GM21447 (cell line): ENCODE measurements around the gene ZNF780A.
A peak's percentile ranks its signal among the peaks of the same experiment; 100 is the strongest.
"Not testable (repeated sequence)": the region's sequence is repeated elsewhere in the genome, so short reads cannot be mapped to it uniquely, and the experiment has no call there.

Experiments
- ATAC-seq: cut with Tn5 transposase; IDR thresholded peaks from one replicate; pipeline ENCODE4 v1.9.1; 2021; ENCODE audit not compliant: unreplicated experiment

Gene ZNF780A

DNA sequence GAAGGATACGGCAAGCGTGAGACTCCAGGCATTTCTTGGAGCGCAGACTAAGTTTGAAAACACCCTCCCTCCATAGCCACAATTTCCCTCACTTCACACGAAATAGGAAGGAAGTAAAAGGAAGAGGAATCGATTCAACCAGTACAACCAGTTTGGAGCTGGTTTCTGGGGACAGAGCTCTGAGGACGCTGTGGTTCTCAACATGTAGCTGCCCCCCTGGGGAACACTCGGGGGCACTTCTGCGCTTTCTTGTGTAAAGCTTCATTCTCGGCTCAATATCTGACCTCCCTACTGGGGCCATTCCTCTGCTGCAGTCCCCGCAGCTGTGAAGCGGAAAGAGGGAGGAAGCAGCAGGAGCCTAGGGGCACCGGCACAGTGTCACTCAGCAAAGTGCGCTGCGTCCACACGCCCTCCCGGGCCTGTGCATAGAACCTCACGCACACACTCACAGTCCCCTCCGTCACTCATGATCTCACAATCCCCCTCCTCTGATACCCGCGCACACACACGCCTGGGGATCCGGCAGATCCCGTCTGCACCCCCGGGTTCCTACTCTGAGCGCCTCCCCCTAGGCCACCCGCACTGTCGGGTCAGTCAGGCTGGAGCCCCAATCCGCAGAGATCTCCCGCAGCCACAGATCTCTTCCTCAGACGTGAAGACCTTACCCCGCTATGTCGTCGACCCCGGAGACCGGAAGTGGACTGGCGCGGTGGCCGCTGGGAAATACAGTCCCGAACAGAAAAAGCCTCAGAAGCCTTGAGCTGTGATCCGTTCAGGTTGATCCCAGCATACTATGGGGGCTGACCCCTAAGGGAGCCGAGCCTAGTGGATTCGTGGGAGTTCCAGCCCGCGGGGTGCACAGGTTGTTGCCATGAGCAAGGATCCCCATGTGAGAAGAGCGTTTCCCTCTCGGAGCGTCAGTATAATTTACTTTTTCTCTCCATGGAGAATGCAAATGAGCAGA, at the start of gene ZNF780A:
ZNF780A (minus strand) TSS at position 703 of the 964 bp plus-strand sequence. CDS start 6,190 bp downstream, outside the sequence.
- peak; percentile 80 for ATAC-seq

DNA sequence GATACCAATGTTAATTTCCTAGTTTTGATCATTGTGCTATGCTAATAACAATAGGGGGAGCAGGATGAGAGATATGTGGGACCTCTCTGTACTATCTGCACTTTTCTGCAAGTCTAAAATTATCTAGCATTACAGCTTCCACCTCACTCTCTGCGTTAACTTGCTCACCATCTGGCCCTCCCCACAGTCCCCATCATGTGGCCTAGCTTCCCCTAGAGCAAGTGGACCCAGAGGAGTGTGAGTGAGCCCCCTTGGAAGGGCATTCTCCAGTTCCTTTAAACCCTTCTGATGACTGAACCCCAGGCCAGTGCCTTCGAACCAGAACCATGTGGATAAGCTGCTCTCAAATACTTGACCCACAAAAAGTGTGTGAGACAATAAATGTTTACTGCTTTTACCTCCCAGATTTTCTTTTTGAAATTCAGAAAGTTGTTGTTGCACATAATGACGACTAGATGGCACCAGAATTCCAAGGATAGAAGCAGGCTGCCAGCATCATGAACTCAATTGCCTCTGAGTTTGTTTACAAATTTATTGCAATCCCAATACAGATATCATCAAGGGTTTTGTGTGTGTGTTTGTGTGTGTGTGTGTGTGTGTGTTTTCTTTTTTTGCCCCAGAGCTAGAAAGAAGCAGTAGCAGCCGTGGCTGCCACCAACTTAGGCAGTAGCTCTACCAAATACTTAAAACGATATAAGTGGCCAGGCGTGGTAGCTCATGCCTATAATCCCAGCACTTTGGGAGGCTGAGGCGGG, 49.0 kb upstream of the ZNF780A start:
- no peak for ATAC-seq

DNA sequence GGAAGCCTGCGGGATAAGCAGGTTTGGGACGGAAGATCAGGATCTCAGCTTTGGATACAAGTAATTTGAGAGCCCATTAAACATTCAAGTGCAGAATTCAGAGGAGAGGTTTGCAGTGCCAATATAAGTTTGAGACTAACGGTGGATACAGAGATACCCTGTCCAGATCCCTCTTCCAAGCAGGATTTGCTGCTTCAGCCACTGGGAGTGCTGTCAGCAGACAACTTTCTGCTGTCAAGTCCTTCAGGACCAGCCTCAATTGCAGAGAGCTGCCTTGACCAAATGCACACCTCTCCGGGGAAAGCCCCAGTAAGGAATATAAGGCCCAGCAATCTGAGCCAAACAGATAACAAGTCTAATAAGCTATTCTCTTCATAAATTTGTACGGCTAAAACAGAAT, 46.1 kb upstream of the ZNF780A start:
- ATAC-seq, result no peak

DNA sequence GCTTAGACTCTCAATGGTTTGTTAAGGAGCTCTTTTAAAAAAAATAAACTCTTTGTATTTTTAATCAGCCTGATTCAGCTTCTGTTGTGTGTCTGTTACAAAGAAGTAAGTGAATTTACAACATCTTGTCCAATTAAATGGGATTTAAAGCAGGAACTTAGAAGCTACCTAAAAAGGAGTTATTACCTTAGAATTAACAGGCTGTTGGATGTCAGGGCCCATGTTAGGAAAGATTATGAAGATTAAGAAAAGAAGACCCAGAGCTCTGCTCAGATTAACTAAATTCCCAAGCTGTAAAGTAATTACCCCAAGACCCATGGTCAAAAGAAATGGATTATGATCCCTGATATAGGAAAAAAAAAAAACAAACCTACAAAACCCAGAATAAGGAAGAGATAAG, 44.1 kb upstream of the ZNF780A start:
- ATAC-seq, result no peak

DNA sequence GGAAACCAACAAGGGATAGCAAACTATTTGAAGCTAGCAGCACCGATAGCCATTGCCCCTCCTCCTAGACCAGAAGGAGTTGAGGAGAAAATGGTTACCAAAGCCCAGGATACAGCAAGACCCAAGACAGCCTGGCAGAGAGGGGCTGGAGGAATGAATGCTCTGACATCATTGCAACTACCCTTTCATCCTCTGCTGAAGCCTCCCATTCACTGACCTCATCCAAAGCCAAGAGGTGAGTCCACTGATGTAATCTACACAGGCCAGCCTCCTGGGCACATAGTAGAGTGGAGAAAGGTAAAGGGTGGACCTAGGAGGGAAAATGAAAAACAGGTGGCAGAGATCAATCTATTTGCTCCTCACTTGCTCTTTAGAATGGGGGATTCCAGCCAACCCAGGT, 42.7 kb upstream of the ZNF780A start:
- ATAC-seq, result no peak

DNA sequence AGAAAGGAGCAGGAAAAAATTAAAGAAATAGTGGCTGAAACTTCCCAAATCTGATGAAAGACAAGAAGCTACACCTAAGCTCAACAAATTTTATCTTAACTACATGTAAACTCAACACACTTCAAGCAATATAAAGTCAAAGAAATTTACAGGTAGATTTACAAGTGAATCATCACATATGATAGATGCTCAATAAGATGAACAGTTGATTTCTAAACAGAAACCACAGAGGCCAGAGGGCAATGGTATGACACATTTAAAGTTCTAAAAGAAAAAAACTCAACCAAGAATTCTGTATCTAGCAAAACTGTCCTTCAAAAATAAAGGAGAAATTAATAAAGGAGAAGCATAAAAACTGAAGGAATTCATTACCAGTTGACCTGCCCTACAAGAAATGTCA, 39.3 kb upstream of the ZNF780A start:
- no peak for ATAC-seq

DNA sequence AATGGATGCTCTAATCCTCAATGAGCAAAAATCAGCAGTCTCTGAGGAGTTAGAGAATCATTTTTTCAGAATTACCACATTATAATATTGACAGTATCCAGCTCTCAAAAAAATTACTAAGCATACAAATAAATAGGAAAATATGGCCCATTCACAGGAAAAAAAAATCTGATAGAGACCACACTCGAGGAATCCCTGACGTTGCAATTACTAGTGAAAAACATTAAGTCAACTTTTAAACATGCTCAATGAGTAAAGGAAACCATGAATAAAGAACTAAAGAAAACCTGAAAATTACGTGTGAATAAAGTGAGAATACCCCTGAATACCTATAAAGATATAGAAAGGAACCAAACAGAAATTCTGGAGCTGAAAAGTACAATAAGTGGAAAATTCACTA, 38.7 kb upstream of the ZNF780A start:
- no peak for ATAC-seq

DNA sequence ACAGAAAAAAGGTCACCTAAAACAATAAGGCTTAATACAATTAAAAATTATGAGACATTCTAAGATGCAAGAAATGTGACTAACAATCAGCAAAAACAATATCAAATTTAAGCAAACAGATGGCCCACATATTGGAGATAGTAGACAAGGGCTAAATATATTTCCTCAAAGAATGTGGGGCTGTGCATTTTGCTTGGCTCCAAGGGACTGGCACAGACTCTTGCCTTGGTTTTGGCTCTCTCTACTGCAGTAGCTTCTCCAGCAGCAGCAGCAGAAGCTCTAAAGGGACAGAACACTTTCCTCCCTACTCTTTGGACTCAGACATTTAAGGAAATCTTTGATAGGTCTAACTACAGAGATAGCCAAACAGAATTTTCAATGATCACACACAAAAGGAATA, 38.2 kb upstream of the ZNF780A start:
- no peak for ATAC-seq

DNA sequence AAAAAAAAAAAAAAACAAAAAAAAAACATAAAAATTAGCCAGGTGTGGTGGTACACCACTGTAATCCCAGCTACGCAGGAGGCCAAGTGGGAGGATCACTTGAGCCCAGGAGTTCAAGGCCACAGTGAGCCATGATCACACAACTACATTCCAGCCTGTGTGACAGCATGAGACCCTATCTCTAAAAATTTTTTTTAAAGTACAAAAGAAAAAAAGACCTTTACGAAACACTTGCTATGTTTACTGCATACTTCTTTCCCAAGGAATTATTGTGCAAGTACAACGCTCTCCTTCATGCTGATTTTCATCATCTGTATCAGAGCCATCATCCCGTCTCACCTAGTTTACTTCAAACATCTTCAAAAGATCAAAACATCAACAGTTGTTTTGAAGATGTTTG, 28.6 kb upstream of the ZNF780A start:
- no peak for ATAC-seq

DNA sequence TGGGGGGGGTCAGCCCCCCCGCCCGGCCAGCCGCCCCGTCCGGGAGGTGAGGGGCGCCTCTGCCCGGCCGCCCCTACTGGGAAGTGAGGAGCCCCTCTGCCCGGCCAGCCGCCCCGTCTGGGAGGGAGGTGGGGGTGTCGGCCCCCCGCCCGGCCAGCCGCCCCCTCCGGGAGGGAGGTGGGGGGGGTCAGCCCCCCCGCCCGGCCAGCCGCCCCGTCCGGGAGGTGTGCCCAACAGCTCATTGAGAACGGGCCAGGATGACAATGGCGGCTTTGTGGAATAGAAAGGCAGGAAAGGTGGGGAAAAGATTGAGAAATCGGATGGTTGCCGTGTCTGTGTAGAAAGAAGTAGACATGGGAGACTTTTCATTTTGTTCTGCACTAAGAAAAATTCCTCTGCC, 27.9 kb upstream of the ZNF780A start:
- not testable (repeated sequence) for ATAC-seq

DNA sequence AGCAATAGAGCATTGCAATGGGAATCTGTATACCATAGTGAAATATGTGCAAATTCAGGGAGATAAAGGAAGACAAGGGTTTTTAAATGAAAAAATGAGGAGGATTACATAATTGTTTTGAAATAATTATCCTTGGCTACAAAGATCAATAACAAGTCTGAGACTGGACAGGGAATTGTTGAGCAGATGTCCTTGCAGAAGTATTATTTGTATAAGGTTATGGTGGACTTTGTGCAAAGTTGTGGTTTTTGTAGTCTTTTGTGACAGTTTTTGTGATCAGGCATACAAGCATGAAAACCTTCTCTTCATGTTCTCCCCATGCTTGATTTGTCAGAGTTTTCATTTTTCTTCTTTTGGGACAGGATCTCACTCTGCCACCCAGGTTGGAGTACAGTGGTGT, 25.3 kb upstream of the ZNF780A start:
- ATAC-seq, result no peak

DNA sequence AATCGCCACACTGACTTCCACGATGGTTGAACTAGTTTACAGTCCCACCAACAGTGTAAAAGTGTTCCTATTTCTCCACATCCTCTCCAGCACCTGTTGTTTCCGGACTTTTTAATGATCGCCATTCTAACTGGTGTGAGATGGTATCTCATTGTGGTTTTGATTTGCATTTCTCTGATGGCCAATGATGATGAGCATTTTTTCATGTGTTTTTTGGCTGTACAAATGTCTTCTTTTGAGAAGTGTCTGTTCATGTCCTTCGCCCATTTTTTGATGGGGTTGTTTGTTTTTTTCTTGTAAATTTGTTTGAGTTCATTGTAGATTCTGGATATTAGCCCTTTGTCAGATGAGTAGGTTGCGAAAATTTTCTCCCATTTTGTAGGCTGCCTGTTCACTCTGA, 23.4 kb upstream of the ZNF780A start:
- not testable (repeated sequence) for ATAC-seq

DNA sequence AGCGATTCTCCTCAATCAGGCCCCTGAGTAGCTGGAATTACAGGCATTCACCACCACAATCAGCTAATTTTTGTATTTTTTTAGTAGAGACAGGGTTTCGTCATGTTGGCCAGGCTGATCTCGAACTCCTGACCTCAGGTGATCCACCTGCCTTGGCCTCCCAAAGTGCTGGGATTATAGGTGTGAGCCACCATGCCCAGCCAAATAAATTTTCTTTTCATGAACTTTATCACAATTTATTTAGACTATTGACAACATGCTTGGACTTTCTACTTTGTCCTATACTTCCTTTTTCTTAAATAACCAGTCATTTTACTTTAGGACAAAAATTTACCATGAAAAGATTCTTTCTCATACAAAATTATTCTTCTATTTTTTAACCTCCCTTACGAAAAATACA, 21.5 kb upstream of the ZNF780A start:
- ATAC-seq, result not testable (repeated sequence)

DNA sequence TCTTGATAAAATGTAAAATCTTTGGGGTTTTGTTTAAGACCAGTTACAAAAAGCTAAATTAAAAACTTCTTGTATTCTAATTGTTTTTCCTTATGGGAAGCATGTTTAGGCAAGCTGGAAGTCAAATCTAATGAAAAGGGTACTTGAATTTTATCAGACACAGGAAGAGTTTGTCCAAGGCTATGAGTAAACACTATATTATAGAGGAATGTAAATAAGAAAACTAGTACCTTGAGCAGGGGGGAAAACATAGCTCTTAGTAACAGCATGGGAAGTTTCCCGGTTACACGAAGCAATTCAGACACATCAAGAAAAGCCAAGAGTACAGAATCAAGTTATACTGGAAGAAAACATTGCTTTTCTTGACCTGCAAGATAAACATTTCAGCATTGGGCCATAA, 19.8 kb upstream of the ZNF780A start:
- ATAC-seq, result no peak

DNA sequence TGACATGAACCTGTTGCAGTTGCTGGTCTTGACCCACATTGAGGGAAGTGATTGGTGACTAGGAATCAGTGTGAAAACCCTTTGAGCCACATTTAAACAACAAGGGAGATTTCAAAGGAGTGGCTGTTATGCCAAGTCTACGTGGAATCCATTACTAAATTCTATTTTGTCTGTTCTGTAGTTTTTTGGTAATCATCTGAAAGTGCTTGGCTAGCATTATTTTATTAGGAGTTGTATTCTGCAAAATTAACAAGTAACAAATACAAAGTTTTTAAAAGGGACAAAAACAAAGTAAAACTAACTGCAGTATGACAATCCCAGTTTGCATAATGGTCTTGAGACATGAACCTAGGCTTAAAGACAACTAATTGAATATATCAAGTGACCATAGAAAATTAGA, 14.0 kb upstream of the ZNF780A start:
- no peak for ATAC-seq

DNA sequence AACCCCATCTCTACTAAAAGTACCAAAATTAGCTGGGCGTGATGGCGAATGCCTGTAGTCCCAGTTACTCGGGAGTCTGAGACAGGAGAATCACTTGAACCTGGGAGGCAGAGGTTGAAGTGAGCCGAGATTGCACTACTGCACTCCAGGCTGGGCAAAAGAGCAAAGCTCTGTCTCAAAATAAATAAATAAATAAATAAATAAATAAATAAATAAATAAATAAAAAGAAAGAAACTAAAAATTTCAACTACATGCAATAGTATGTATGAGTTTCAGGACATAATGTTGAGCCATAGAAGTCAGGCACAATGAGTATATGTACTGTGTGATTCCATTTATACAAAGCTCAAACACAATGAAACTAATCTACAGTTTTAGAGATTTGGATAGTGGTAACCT, 12.9 kb upstream of the ZNF780A start:
- no peak for ATAC-seq

DNA sequence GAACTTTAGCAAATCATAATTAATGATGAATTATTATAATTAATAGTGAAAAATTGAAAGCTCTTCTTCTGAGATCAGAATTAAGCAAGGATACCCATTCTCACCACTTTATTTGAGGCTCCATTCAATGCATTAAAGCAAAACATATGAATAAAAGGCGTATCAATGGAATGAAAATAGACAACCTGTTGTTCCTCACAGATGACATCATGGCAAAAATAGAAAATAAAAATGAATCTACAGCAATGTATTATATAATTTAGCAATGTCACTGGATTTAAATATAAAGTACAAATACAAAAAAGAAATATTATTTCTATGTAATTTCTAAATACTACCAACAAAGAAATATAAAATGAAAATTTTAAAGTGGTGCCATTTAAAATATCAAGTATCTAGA, 11.1 kb upstream of the ZNF780A start:
- no peak for ATAC-seq

DNA sequence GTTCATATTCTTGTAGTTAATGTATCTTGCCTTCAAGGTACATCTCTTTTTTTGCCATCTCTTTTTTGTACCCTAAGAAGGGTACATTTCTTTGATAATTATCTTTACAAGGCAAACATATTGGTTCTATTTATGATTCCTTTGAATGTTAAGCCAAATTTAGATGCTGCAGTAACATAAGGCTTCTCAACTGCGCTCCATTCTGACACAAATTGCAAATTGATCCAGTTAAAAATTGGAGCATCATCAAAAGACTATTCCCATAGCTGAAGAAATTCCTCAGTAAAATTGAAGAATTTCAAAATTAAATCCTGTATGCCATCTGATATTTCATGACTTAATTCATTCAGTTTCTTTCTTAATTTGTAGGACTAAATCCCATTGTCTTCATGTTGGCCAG, 2.7 kb upstream of the ZNF780A start:
- no peak for ATAC-seq

DNA sequence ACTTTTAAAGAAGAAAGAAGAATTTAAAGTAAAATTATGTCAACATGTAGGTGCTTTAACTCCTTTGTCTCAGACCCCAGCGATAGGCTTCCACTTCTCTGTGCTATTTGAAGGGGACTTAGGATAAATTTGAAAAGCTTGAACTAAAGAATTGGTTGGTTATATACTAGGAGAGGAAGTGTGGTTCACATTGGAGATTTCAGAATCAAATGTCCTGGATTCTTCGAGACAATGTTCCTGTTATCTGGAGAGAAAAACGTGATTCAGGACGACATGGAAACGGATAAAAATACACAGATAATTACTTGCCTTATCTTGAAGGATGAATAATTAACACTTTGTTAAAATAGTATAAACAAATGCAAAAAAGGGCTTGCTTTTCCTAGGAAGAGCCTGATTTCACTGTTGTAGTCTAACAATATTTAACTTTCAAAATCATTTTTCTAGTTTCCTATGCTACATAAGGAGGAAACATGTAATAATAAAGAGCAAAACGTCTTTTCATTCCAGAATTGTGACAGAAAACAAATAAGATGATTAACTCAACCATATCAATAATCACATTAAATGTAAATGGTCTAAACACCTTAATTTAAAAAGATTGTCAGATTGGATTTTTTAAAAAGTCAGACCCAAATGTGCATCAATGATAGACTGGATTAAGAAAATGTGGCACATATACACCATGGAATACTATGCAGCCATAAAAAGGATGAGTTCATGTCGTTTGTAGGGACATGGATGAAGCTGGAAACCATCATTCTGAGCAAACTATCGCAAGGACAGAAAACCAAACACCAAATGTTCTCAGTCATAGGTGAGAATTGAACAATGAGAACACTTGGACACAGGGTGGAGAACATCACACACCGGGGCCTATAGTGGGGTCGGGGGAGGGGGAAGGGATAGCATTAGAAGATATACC, 724 bp upstream of the ZNF780A start:
- no peak for ATAC-seq

DNA sequence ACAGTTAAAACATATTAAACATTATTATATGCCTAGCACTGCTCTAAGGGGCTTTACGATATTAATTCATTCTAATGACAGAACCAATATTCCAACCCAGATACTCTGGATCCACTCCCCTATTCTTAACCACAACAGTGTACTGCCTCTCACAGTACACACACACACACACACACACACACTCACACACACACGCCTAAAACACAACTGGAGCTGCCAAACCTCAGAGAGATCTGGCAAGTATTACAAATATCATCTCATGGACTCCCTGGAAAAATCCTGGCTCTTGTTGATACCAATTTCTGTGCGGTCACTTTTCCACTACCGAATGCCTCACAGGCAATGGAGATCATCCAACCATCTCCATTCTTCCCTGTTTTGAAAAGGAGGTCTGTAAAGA, 1.3 kb downstream of the ZNF780A start:
- no peak for ATAC-seq
